Measurements from ENCODE around the gene GRPEL2. TPM values are rescaled to one million over a fixed set of nuclear protein-coding genes. Genes with fewer than 3 reads are reported as not detected.

The GRPEL2 gene
- total and polyA plus RNA-seq, 2 donors (not counting 3 experiments of a cell fraction or from before 2014, with no cell fraction given): 7.6 to 32.5 TPM

GRCh38 chr5:149388498-149389190 lies 43.3 kb downstream of the GRPEL2 start:
- CTCF ChIA-PET: interaction anchor here (1.1 to 2.8 kb wide), 5 partner anchors 12 to 230 kb away, joined by 3 to 15 read pairs (median 5); no protein-coding TSS in a partner anchor
- H3K27me3 ChIP-seq (ENCODE audit: control insufficient read depth in 2 of 2, insufficient read depth in 2 of 2, low read length in 2 of 2): no peaks in the 10 kb centered on the region
- no peaks in the 10 kb centered on the region for H3K79me2 ChIP-seq (ENCODE audit: control insufficient read depth, insufficient read depth, low read length)

More at GRCh38 chr5:149388498-149389190, 43.3 kb downstream of the GRPEL2 start:
- H3K9me3 ChIP-seq (replicated peaks; ENCODE audit: control insufficient read depth, insufficient read depth, low read length): no peaks in the 10 kb centered on the region
- POLR2A ChIA-PET: no interaction called here
- H3K27ac ChIP-seq (ENCODE audit: insufficient read depth, low read depth, low read length): no peak overlapping the region
- no peaks in the 10 kb centered on the region for H3K36me3 ChIP-seq (ENCODE audit: control insufficient read depth in 2 of 2, extremely low read depth in 1 of 2, insufficient read depth in 2 of 2, low read length in 2 of 2)
- H3K4me1 ChIP-seq (ENCODE audit: control insufficient read depth, extremely low read depth, insufficient read depth, low read length): no peaks in the 10 kb centered on the region
- TF ChIP-seq GATA2 (IDR thresholded peaks at IDR 0.05; ENCODE audit: insufficient read depth, insufficient read length, low read depth, low read length): no peak
- no peak for TF ChIP-seq EZH2 (IDR thresholded peaks at IDR 0.05; ENCODE audit: borderline replicate concordance, low read depth, low read length, severe bottlenecking)
- no peak for TF ChIP-seq JUN (IDR thresholded peaks at IDR 0.05; ENCODE audit: borderline replicate concordance, insufficient read depth, insufficient read length, low read depth)
- TF ChIP-seq CTCF (IDR thresholded peaks at IDR 0.05; ENCODE audit: extremely low read depth in 1 of 2, insufficient read depth in 1 of 2, low read depth in 1 of 2, low read length in 2 of 2): no peak
- TF ChIP-seq MAX (IDR thresholded peaks at IDR 0.05; ENCODE audit: insufficient read depth, insufficient read length): no peak
- no TSS peak for BruUV-seq (replicated peaks)
- no peak overlapping the region for H2AFZ ChIP-seq (ENCODE audit: low read depth, low read length)
- no peaks in the 10 kb centered on the region for H4K20me1 ChIP-seq (replicated peaks; ENCODE audit: control insufficient read depth, extremely low read depth, insufficient read depth, low read length)
- FAIRE-seq (peak; percentile 77), DNase-seq (ENCODE audit: low read depth, low spot score) (no peak)
- intact Hi-C loops (cut with micrococcal nuclease) (no loop called here), dilution Hi-C loops (cut with MboI; ENCODE audit: extremely low pct_ligation_motif_present, low sequenced_read_pairs) (no loop called here)
- H3K9me1 ChIP-seq (replicated peaks; ENCODE audit: control insufficient read depth, extremely low read depth, insufficient read depth, low read length): no peaks in the 10 kb centered on the region
- H3K4me3 ChIP-seq (replicated peaks in 1 of 3; ENCODE audit: insufficient read depth in 1 of 3, low read depth in 1 of 3, low read length in 3 of 3): no peak overlapping the region
- no peak overlapping the region for H3K9ac ChIP-seq (replicated peaks; ENCODE audit: extremely low read depth, insufficient read depth, low read length)
- H3K4me2 ChIP-seq (ENCODE audit: insufficient read depth, low read length): no peak overlapping the region
